BJ (cell line): Measurements from ENCODE around the gene KAT6B. TPM values are rescaled to one million over a fixed set of nuclear protein-coding genes. Genes with fewer than 3 reads are reported as not detected.
"Not testable (repeated sequence)": the region's sequence is repeated elsewhere in the genome, so short reads cannot be mapped to it uniquely, and the experiment has no call there.

ENCODE experiments used
- CTCF ChIA-PET: fragments of 350-600 bp; formaldehyde crosslinking; extraction: SDS; loops from one replicate; lab custom pipeline; 2021; ENCODE audit warnings: antibody characterized with exemption, inconsistent platforms; lab: Yijun Ruan, JAX
- POLR2A ChIA-PET: fragments of 300-600 bp; sonication (Branson Sonifier 250); formaldehyde crosslinking; extraction: SDS; loops from one replicate; lab custom pipeline; 2021; ENCODE audit warnings: antibody characterized with exemption; lab: Charles Lee
- DNase-seq: peaks from one replicate; pipeline ENCODE4 v3.0.0-alpha.2; 2011; ENCODE audit warnings: low read depth
- H3K27me3 ChIP-seq: 2 replicates; pipeline ENCODE4 v1.6.0; 2011; ENCODE audit warnings: low read length; ENCODE audit not compliant: control insufficient read depth, insufficient read depth
- H3K36me3 ChIP-seq: 2 replicates; pipeline ENCODE4 v1.5.1; 2011; ENCODE audit warnings: low read length; ENCODE audit not compliant: control insufficient read depth, insufficient read depth
- H3K4me3 ChIP-seq: 2 replicates; pipeline ENCODE4 v1.5.1; 2011; ENCODE audit warnings: low read depth, mild to moderate bottlenecking, control low read depth, low read length
- polyA plus RNA-seq: library from polyadenylated mRNA; depleted of rRNA; stranded (reverse); fragments of >200 nt; gene quantifications from 2 replicates; pipeline ENCODE4 v1.2.3, GENCODE V29; 2011
- TF ChIP-seq, protein P1 (sequence below): IDR thresholded peaks from 2 replicates; pipeline ENCODE4 v1.5.1; 2011; ENCODE audit warnings: low read depth, mild to moderate bottlenecking, control low read depth, inconsistent platforms, low read length, moderate library complexity; ENCODE audit not compliant: insufficient read depth

Gene KAT6B
- polyA plus RNA-seq, 1 experiment, result 5.1 TPM

- CTCF ChIA-PET, result no interaction called here
Measured at GRCh38 chr10:74873803-74874454, 47.5 kb downstream of the KAT6B start.

GRCh38 chr10:74874649-74875048 is 48.2 kb downstream of the KAT6B start:
- H3K4me3 ChIP-seq, result no peak overlapping the region
- no peak for DNase-seq
- H3K27me3 ChIP-seq, result no peaks in the 10 kb centered on the region
- ChIA-PET POLR2A (no interaction called here), CTCF (interaction anchor here (1.1 kb wide), 1 partner anchor 47 kb away, joined by 4 read pairs; no protein-coding TSS in a partner anchor)
- TF ChIP-seq, protein P1, sequence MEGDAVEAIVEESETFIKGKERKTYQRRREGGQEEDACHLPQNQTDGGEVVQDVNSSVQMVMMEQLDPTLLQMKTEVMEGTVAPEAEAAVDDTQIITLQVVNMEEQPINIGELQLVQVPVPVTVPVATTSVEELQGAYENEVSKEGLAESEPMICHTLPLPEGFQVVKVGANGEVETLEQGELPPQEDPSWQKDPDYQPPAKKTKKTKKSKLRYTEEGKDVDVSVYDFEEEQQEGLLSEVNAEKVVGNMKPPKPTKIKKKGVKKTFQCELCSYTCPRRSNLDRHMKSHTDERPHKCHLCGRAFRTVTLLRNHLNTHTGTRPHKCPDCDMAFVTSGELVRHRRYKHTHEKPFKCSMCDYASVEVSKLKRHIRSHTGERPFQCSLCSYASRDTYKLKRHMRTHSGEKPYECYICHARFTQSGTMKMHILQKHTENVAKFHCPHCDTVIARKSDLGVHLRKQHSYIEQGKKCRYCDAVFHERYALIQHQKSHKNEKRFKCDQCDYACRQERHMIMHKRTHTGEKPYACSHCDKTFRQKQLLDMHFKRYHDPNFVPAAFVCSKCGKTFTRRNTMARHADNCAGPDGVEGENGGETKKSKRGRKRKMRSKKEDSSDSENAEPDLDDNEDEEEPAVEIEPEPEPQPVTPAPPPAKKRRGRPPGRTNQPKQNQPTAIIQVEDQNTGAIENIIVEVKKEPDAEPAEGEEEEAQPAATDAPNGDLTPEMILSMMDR, result no peak
- 0 out of 2 replicates have a peak, but pooled peaks cover 2% of the 10 kb centered on the region for H3K36me3 ChIP-seq

More at GRCh38 chr10:74873803-74874454, 47.5 kb downstream of the KAT6B start:
- TF ChIP-seq, protein P1, result no peak
- no peak for DNase-seq
- Histone ChIP-seq H3K27me3 (no peaks in the 10 kb centered on the region), H3K36me3 (0 out of 2 replicates have a peak, but pooled peaks cover 2% of the 10 kb centered on the region), H3K4me3 (no peak overlapping the region)
- POLR2A ChIA-PET, result no interaction called here

GRCh38 chr10:74875068-74875467 is 48.7 kb downstream of the KAT6B start:
- ChIA-PET POLR2A (no interaction called here), CTCF (interaction anchor here (0.7 to 1.1 kb wide), 2 partner anchors 27 to 46 kb away, joined by 3 to 4 read pairs; no protein-coding TSS in a partner anchor)
- TF ChIP-seq, protein P1, result no peak
- Histone ChIP-seq H3K27me3 (no peaks in the 10 kb centered on the region), H3K4me3 (no peak overlapping the region), H3K36me3 (0 out of 2 replicates have a peak, but pooled peaks cover under 1% of the 10 kb centered on the region)
- DNase-seq, result no peak

DNA sequence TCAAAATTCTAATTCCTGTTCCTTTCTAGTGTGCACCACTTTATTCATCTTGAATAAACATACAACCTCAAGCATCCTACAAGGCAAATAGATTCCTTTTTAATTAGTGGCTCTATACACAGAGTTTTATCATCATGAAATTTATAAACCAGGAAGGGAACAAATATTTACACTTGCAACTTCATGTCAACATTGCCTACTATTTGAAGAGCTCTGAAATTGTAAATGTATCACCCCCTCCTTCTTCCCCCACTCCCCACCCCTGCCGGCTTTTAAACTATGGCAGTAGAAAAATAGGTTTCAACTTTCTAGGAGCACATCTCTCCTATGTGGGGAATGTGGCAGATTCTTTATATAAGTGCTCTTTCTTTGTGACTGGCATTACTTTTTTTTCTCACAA is 49.6 kb downstream of the KAT6B start:
- no peak overlapping the region for H3K4me3 ChIP-seq
- H3K27me3 ChIP-seq, result no peaks in the 10 kb centered on the region
- CTCF ChIA-PET, result interaction anchor here (1.1 kb wide), 1 partner anchor 46 kb away, joined by 4 read pairs; no protein-coding TSS in a partner anchor
- POLR2A ChIA-PET, result no interaction called here
- DNase-seq, result no peak
- H3K36me3 ChIP-seq, result no peaks in the 10 kb centered on the region
- TF ChIP-seq, protein P1, result no peak

- DNase-seq, H3K36me3 ChIP-seq, H3K4me3 ChIP-seq, POLR2A ChIA-PET, H3K27me3 ChIP-seq: not testable (repeated sequence)
- CTCF ChIA-PET, result interaction anchor here (0.7 kb wide), 1 partner anchor 459 kb away, joined by 3 read pairs; no protein-coding TSS in a partner anchor
Measured at GRCh38 chr10:74877054-74877453, 50.7 kb downstream of the KAT6B start.
